ENCODE measurements around the gene KCNE2. TPM values are rescaled to one million over a fixed set of nuclear protein-coding genes. Genes with fewer than 3 reads are reported as not detected.

Gene KCNE2
- polyA plus RNA-seq, 1 donor from 2014 or later, result 0.25 TPM

DNA sequence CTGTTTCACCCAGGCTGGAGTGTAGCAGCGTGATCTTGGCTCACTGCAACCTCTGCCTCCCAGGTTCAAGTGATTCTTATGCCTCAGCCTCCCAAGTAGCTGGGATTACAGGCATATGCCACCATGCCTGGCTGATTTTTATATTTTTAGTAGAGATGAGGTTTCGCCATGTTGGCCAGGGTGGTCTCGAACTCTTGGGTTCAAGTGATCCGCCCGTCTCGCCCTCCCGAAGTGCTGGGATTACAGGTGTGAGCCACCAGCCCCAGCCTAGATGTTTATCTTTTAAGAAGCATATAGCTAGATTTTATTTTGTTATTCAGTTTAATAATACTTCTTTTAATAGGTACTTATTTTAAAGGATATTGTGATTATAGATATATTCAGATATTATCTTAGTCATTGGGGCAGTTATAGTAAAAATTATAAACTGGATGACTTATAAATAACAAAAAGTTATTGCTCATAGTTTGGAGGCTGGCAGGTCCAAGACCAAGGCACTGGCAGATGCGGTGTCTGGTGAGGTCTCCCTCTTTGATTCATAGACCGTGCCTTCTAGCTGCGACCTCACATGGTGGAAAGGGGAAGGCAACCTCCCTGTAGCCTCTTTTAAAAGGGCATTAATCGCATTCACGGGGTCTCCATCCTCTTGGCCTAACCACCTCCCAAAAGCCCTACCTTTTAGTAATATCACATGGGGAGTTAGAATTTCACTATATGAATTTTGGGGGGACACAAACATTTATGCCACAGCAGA, 3.1 kb upstream of the KCNE2 start:
- TF ChIP-seq EP300 (conservative IDR thresholded peaks at IDR 0.05; ENCODE audit: poor library complexity, severe bottlenecking) (no peak), RAD21 (conservative IDR thresholded peaks at IDR 0.05) (no peak), POLR2AphosphoS5 (IDR thresholded peaks at IDR 0.05) (no peak), CTCF (IDR thresholded peaks at IDR 0.05; ENCODE audit: poor library complexity, severe bottlenecking) (no peak), MXI1 (conservative IDR thresholded peaks at IDR 0.05; ENCODE audit: poor library complexity, severe bottlenecking) (no peak), EZH2 (IDR thresholded peaks at IDR 0.05; ENCODE audit: borderline replicate concordance, insufficient read depth, low read length, poor library complexity, severe bottlenecking) (no peak), TAF1 (IDR thresholded peaks at IDR 0.05; ENCODE audit: low read depth) (no peak), SMC3 (conservative IDR thresholded peaks at IDR 0.05; ENCODE audit: poor library complexity) (no peak)
- TF ChIP-seq, protein P1, sequence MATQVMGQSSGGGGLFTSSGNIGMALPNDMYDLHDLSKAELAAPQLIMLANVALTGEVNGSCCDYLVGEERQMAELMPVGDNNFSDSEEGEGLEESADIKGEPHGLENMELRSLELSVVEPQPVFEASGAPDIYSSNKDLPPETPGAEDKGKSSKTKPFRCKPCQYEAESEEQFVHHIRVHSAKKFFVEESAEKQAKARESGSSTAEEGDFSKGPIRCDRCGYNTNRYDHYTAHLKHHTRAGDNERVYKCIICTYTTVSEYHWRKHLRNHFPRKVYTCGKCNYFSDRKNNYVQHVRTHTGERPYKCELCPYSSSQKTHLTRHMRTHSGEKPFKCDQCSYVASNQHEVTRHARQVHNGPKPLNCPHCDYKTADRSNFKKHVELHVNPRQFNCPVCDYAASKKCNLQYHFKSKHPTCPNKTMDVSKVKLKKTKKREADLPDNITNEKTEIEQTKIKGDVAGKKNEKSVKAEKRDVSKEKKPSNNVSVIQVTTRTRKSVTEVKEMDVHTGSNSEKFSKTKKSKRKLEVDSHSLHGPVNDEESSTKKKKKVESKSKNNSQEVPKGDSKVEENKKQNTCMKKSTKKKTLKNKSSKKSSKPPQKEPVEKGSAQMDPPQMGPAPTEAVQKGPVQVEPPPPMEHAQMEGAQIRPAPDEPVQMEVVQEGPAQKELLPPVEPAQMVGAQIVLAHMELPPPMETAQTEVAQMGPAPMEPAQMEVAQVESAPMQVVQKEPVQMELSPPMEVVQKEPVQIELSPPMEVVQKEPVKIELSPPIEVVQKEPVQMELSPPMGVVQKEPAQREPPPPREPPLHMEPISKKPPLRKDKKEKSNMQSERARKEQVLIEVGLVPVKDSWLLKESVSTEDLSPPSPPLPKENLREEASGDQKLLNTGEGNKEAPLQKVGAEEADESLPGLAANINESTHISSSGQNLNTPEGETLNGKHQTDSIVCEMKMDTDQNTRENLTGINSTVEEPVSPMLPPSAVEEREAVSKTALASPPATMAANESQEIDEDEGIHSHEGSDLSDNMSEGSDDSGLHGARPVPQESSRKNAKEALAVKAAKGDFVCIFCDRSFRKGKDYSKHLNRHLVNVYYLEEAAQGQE (IDR thresholded peaks at IDR 0.05; ENCODE audit: borderline replicate concordance), result no peak
- no peaks in the 10 kb centered on the region for H3K27me3 ChIP-seq (ENCODE audit: insufficient read depth, low read depth, low read length)
- H4K20me1 ChIP-seq (ENCODE audit: insufficient read depth), result no peaks in the 10 kb centered on the region

GRCh38 chr21:34362136-34362444, 1.7 kb upstream of the KCNE2 start:
- Histone ChIP-seq H3K9me2 (ENCODE audit: insufficient read depth, low read length) (no peaks in the 10 kb centered on the region), H3F3A (ENCODE audit: insufficient read depth, low read length, poor library complexity, severe bottlenecking) (no peaks in the 10 kb centered on the region), H3K27ac (ENCODE audit: low read length) (no peak overlapping the region), H3K9ac (ENCODE audit: low read length) (no peak overlapping the region), H3K27me3 (ENCODE audit: insufficient read depth, low read depth, low read length) (no peaks in the 10 kb centered on the region), H4K20me1 (ENCODE audit: insufficient read depth) (no peaks in the 10 kb centered on the region), H3K9me3 (ENCODE audit: low read length) (no peaks in the 10 kb centered on the region), H3K79me2 (replicated peaks; ENCODE audit: insufficient read depth, low read length) (no peaks in the 10 kb centered on the region), H3K4me2 (ENCODE audit: low read length) (no peak overlapping the region), H3K36me3 (ENCODE audit: insufficient read depth, low read length) (no peaks in the 10 kb centered on the region), H2AFZ (ENCODE audit: low read depth, low read length) (no peak overlapping the region), H3K4me3 (ENCODE audit: low read length) (no peak overlapping the region)
- TF ChIP-seq SMC3 (conservative IDR thresholded peaks at IDR 0.05; ENCODE audit: poor library complexity) (peak; percentile 59), MXI1 (conservative IDR thresholded peaks at IDR 0.05; ENCODE audit: poor library complexity, severe bottlenecking) (peak; percentile 22), POLR2AphosphoS5 (IDR thresholded peaks at IDR 0.05) (no peak)

More for the DNA sequence above, 3.1 kb upstream of the KCNE2 start:
- no peaks in the 10 kb centered on the region for H3K36me3 ChIP-seq (ENCODE audit: insufficient read depth, low read length)
- H3K9me3 ChIP-seq (ENCODE audit: low read length), result no peaks in the 10 kb centered on the region
- H3K9me2 ChIP-seq (ENCODE audit: insufficient read depth, low read length), result no peaks in the 10 kb centered on the region
- no peak overlapping the region for H3K4me2 ChIP-seq (ENCODE audit: low read length)
- H3K27ac ChIP-seq (ENCODE audit: low read length), result no peak overlapping the region
- no peak overlapping the region for H2AFZ ChIP-seq (ENCODE audit: low read depth, low read length)
- H3K4me3 ChIP-seq (ENCODE audit: low read length), result no peak overlapping the region
- no peak overlapping the region for H3K9ac ChIP-seq (ENCODE audit: low read length)
- no peaks in the 10 kb centered on the region for H3F3A ChIP-seq (ENCODE audit: insufficient read depth, low read length, poor library complexity, severe bottlenecking)
- no peaks in the 10 kb centered on the region for H3K79me2 ChIP-seq (replicated peaks; ENCODE audit: insufficient read depth, low read length)
